Activated CD8-positive, alpha-beta T cell treated with anti-CD3 and anti-CD28 coated beads for 36 hours (primary cell): ENCODE measurements around the gene RBFOX1. TPM values are rescaled to one million over a fixed set of nuclear protein-coding genes. Genes with fewer than 3 reads are reported as not detected.

Source experiments
- ATAC-seq: fragments of 200-7000 bp; cut with Tn5 transposase; one replicate; pipeline ENCODE4 v1.10.0; 2021; ENCODE audit warnings: mild to moderate bottlenecking, moderate library complexity
- CTCF ChIA-PET: fragments of 350-600 bp; sonication (Branson Sonifier 250); formaldehyde crosslinking; loops from one replicate; lab custom pipeline; 2021; ENCODE audit warnings: antibody characterized with exemption; lab: Charles Lee
- POLR2A ChIA-PET: fragments of 350-600 bp; sonication (Branson Sonifier 250); formaldehyde crosslinking; loops from one replicate; lab custom pipeline; 2021; ENCODE audit warnings: antibody characterized with exemption; lab: Charles Lee
- DNase-seq: peaks from one replicate; pipeline ENCODE4 v3.0.0-alpha.2; 2020
- H3K27ac Mint-ChIP-seq: one replicate; pipeline ENCODE4 v1.8.0; 2021; ENCODE audit warnings: mild to moderate bottlenecking, mixed read lengths
- H3K27me3 Mint-ChIP-seq: one replicate; pipeline ENCODE4 v1.8.0; 2021; ENCODE audit warnings: mixed read lengths
- H3K36me3 Mint-ChIP-seq: one replicate; pipeline ENCODE4 v1.8.0; 2021; ENCODE audit warnings: low read depth, mixed read lengths
- H3K4me1 Mint-ChIP-seq: one replicate; pipeline ENCODE4 v1.8.0; 2021; ENCODE audit warnings: low read depth, mixed read lengths
- H3K4me3 Mint-ChIP-seq: one replicate; pipeline ENCODE4 v1.8.0; 2021; ENCODE audit warnings: mild to moderate bottlenecking, moderate library complexity, mixed read lengths
- H3K9me3 Mint-ChIP-seq: one replicate; pipeline ENCODE4 v1.8.0; 2021; ENCODE audit warnings: mixed read lengths
- intact Hi-C: fragments of 100-400 bp; cut with micrococcal nuclease; formaldehyde crosslinking; loops from one replicate; pipeline ENCODE4 v1.10.0; 2022
- total RNA-seq, 2 experiments: library from RNA; stranded (reverse); gene quantifications; one replicate each; pipeline ENCODE4 v1.2.3, GENCODE V29; 2021
- TF ChIP-seq, protein P1 (sequence below): fragments of 200-600 bp; IDR thresholded peaks from one replicate; pipeline ENCODE4 v1.8.0; 2022; ENCODE audit warnings: antibody characterized with exemption, mild to moderate bottlenecking

RBFOX1 gene
- total RNA-seq, 2 experiments from 2014 or later: not detected

DNA sequence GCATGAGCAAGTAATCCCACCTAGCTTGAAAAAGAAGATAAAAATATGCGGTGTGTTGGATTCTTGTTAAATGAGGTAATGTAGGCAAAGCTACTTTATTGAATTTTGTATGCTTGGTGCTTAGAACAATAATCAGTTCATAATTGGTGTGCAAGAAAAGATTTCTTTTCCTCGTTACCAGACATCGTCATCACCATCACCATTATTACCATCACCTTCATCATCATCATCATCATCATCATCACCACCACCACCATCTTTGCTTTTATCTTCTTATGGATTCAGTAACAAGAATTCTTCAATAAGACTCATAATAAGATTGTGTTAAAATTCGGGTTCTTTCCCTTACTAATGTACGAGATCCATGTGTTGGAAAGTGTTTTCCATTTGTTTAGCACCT, 173.7 kb downstream of the RBFOX1 start:
- TF ChIP-seq, protein P1, sequence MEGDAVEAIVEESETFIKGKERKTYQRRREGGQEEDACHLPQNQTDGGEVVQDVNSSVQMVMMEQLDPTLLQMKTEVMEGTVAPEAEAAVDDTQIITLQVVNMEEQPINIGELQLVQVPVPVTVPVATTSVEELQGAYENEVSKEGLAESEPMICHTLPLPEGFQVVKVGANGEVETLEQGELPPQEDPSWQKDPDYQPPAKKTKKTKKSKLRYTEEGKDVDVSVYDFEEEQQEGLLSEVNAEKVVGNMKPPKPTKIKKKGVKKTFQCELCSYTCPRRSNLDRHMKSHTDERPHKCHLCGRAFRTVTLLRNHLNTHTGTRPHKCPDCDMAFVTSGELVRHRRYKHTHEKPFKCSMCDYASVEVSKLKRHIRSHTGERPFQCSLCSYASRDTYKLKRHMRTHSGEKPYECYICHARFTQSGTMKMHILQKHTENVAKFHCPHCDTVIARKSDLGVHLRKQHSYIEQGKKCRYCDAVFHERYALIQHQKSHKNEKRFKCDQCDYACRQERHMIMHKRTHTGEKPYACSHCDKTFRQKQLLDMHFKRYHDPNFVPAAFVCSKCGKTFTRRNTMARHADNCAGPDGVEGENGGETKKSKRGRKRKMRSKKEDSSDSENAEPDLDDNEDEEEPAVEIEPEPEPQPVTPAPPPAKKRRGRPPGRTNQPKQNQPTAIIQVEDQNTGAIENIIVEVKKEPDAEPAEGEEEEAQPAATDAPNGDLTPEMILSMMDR: no peak
- Mint-ChIP-seq H3K27ac (no peak overlapping the region), H3K36me3 (no peaks in the 10 kb centered on the region), H3K4me1 (no peaks in the 10 kb centered on the region), H3K4me3 (no peak overlapping the region), H3K27me3 (no peaks in the 10 kb centered on the region), H3K9me3 (peaks cover 16% of the 10 kb centered on the region)
- intact Hi-C loops: no loop called here
- ATAC-seq: no peak
- DNase-seq: no peak
- POLR2A ChIA-PET: no interaction called here
- CTCF ChIA-PET: no interaction called here

DNA sequence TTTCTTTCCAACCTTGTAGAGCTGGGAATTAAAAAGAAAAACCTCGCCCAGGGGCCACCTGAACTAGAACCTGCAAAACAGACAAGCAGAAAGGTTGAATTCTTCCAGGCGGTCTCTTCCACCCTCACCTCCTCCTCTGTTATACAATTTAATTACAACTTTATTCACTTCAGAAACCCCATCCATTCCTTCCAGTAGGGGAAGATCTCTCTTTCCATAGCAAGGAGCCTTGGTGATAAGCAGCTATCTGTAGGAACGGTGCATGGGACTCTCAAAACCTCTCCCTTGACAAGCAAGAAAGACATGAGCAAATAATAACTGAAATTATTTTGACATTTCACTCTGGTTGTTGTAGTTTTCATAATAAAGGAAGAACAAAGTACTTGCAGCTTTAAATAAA, 176.0 kb downstream of the RBFOX1 start:
- H3K4me3 Mint-ChIP-seq: no peak overlapping the region
- peaks cover 10% of the 10 kb centered on the region for H3K9me3 Mint-ChIP-seq
- H3K27ac Mint-ChIP-seq: no peak overlapping the region
- ATAC-seq (no peak), DNase-seq (no peak)
- TF ChIP-seq, protein P1: no peak
- ChIA-PET POLR2A (no interaction called here), CTCF (no interaction called here)
- no peaks in the 10 kb centered on the region for H3K36me3 Mint-ChIP-seq
- H3K27me3 Mint-ChIP-seq: no peaks in the 10 kb centered on the region
- intact Hi-C loops: no loop called here
- no peaks in the 10 kb centered on the region for H3K4me1 Mint-ChIP-seq

DNA sequence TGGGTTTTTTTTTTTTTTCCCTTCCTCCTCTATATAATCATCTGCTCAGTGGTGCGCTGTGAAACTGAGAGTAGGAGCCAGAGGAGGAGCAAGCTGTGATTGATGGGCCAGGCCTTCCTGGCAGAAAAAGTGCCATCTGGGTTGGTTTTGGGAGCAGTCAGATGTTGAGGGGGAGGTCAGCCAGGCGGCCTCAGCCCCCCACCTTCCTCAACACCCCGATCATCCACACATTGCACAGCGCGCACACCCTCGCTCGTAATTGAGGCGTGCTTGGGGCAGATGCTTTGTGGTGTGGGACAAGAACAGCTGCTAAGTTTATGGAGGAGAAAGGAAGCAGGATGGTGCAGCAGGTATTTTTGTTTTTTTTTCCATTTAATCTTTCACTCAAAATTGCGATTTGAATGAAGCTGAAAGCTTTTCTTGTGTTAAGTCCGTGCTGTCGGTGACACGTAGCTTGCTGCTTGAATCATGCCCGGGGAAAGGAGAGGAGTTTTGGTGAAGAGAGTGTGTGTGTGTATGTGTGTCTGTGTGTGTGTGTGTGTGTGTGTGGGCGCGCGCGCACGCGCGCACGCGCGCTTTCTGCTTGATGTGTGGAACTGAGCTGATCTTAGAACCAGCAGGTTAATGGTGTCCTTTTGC, 177.4 kb downstream of the RBFOX1 start:
- TF ChIP-seq, protein P1: no peak
- no peak for DNase-seq
- POLR2A ChIA-PET: no interaction called here
- no peak overlapping the region for H3K27ac Mint-ChIP-seq
- CTCF ChIA-PET: no interaction called here
- no peaks in the 10 kb centered on the region for H3K27me3 Mint-ChIP-seq
- no peaks in the 10 kb centered on the region for H3K4me1 Mint-ChIP-seq
- no peaks in the 10 kb centered on the region for H3K36me3 Mint-ChIP-seq
- peaks cover 9% of the 10 kb centered on the region for H3K9me3 Mint-ChIP-seq
- intact Hi-C loops: no loop called here
- no peak for ATAC-seq
- H3K4me3 Mint-ChIP-seq: no peak overlapping the region

DNA sequence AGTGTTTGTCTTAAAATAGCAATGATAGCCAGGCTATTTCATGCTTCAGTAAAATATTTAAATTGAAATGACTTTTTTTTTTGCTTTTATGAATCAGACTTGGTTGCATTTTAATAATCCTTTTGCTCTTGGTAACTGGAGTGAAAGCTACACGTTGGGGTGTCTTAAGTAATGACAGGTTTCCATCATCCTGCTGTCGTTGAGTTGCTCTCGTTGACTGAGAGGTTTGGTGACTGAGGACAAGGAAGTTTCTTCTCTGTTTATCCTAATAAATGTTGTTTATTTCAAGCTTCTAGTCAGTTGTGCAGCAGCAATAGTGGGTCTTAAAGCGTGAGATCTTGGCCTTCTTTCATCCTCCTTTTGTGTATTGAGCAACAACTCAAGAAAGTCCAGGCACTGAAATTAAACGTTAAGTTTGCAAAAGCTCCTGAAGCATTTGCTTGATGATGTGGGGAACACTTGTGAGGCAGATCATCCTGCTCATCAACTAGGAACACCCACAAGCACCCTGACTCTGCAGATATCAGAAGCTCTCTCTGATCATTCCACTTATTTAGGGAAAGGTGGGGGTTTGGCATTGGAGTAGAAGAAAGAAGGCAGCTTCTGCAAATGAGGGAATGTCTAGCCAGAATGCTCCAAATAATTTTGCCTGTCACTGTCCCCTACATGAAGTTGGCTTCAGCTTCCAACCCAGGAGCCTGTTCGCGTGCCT, 179.1 kb downstream of the RBFOX1 start:
- ChIA-PET POLR2A (no interaction called here), CTCF (no interaction called here)
- H3K9me3 Mint-ChIP-seq: peaks cover 6% of the 10 kb centered on the region
- H3K4me1 Mint-ChIP-seq: no peaks in the 10 kb centered on the region
- no peaks in the 10 kb centered on the region for H3K27me3 Mint-ChIP-seq
- no peak for DNase-seq
- intact Hi-C loops: no loop called here
- H3K27ac Mint-ChIP-seq: no peak overlapping the region
- no peak overlapping the region for H3K4me3 Mint-ChIP-seq
- no peak for ATAC-seq
- H3K36me3 Mint-ChIP-seq: no peaks in the 10 kb centered on the region
- TF ChIP-seq, protein P1: no peak

DNA sequence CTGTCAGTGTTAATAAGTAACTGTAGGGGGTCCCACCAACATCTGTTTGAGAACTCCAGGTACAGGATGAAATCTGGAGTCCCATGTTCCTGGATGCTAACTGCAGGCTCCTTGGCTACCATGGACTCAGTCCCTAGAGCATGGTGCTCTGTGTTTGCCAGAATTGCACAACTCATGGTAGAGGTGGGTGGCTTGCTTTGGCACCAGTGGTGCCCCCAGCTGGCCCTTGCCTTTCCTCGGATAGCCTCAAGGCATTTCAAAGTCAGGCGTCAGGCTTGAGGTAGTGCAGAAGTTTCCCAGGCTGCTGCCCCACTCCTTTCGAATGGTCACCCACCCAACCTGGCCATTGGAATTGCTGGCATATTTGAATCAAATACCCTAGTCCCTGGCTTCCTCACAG, 179.9 kb downstream of the RBFOX1 start:
- no peaks in the 10 kb centered on the region for H3K4me1 Mint-ChIP-seq
- ChIA-PET POLR2A (no interaction called here), CTCF (no interaction called here)
- peaks cover 6% of the 10 kb centered on the region for H3K9me3 Mint-ChIP-seq
- H3K27me3 Mint-ChIP-seq: no peaks in the 10 kb centered on the region
- no peak overlapping the region for H3K27ac Mint-ChIP-seq
- intact Hi-C loops: no loop called here
- DNase-seq (no peak), ATAC-seq (no peak)
- H3K4me3 Mint-ChIP-seq: no peak overlapping the region
- TF ChIP-seq, protein P1: no peak
- H3K36me3 Mint-ChIP-seq: no peaks in the 10 kb centered on the region
